ENCODE data around the gene CDC20.

GRCh38 chr1:43325381-43325780 lies 33.4 kb upstream of the CDC20 start:
- TF ChIP-seq, protein P1, sequence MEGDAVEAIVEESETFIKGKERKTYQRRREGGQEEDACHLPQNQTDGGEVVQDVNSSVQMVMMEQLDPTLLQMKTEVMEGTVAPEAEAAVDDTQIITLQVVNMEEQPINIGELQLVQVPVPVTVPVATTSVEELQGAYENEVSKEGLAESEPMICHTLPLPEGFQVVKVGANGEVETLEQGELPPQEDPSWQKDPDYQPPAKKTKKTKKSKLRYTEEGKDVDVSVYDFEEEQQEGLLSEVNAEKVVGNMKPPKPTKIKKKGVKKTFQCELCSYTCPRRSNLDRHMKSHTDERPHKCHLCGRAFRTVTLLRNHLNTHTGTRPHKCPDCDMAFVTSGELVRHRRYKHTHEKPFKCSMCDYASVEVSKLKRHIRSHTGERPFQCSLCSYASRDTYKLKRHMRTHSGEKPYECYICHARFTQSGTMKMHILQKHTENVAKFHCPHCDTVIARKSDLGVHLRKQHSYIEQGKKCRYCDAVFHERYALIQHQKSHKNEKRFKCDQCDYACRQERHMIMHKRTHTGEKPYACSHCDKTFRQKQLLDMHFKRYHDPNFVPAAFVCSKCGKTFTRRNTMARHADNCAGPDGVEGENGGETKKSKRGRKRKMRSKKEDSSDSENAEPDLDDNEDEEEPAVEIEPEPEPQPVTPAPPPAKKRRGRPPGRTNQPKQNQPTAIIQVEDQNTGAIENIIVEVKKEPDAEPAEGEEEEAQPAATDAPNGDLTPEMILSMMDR (conservative IDR thresholded peaks at IDR 0.05; ENCODE audit: low read depth, low read length) = no peak
- no peak for TF ChIP-seq EZH2 (IDR thresholded peaks at IDR 0.05; ENCODE audit: borderline replicate concordance, low read depth, low read length, poor library complexity, severe bottlenecking)
